CD4-positive, alpha-beta T cell treated with Interferon gamma for 1 hour (primary cell): Measurements from ENCODE around the gene FAM50A.

ENCODE experiments used
- DNase-seq: peaks from one replicate; pipeline ENCODE4 v3.0.0-alpha.2; 2020

Gene FAM50A

GRCh38 chrX:154417157-154417556, 26.8 kb upstream of the FAM50A start:
- no peak for DNase-seq

GRCh38 chrX:154419189-154419588, 24.8 kb upstream of the FAM50A start:
- DNase-seq: no peak

- no peak for DNase-seq
Observed at GRCh38 chrX:154419688-154420401, 24.1 kb upstream of the FAM50A start.

GRCh38 chrX:154420402-154420756, 23.6 kb upstream of the FAM50A start:
- no peak for DNase-seq

- no peak for DNase-seq
Observed at GRCh38 chrX:154426916-154427770, 16.8 kb upstream of the FAM50A start.

- peak; percentile 89 for DNase-seq
Observed at GRCh38 chrX:154428176-154429171, 15.5 kb upstream of the FAM50A start, which contains the start of gene ATP6AP1. ATP6AP1 (plus strand) TSS chrX:154428677; CDS start chrX:154428693, 16 bp downstream.

GRCh38 chrX:154429711-154430110, 14.2 kb upstream of the FAM50A start:
- DNase-seq: no peak

- DNase-seq: no peak
Observed at GRCh38 chrX:154430479-154430878, 13.5 kb upstream of the FAM50A start.

GRCh38 chrX:154430916-154431315, 13.0 kb upstream of the FAM50A start:
- DNase-seq: peak; percentile 47

GRCh38 chrX:154431341-154431740, 12.6 kb upstream of the FAM50A start:
- DNase-seq: peak; percentile 46

GRCh38 chrX:154432210-154432609, 11.7 kb upstream of the FAM50A start:
- DNase-seq: no peak

GRCh38 chrX:154433605-154434004, 10.3 kb upstream of the FAM50A start:
- no peak for DNase-seq

GRCh38 chrX:154434394-154435168, 9.4 kb upstream of the FAM50A start:
- no peak for DNase-seq

- DNase-seq: no peak
Observed at GRCh38 chrX:154435171-154435733, 8.7 kb upstream of the FAM50A start.

GRCh38 chrX:154436374-154436982, 7.5 kb upstream of the FAM50A start:
- DNase-seq: peak; percentile 57

GRCh38 chrX:154436983-154437752, 6.8 kb upstream of the FAM50A start, which contains the start of gene GDI1:
GDI1 (plus strand) TSS chrX:154437154; CDS start chrX:154437255, 101 bp downstream.
- DNase-seq: peak; percentile 50

- DNase-seq: no peak
Observed at GRCh38 chrX:154437971-154438893, 5.7 kb upstream of the FAM50A start.

- DNase-seq: no peak
Observed at GRCh38 chrX:154439841-154440240, 4.1 kb upstream of the FAM50A start.
